Measurements from ENCODE around the gene PLA2G2C. TPM values are rescaled to one million over a fixed set of nuclear protein-coding genes. Genes with fewer than 3 reads are reported as not detected.

PLA2G2C gene
- total and polyA plus RNA-seq, 2 of the 13 experiments (the other 11 are each of a cell fraction or from before 2014, with no cell fraction given): not detected

DNA sequence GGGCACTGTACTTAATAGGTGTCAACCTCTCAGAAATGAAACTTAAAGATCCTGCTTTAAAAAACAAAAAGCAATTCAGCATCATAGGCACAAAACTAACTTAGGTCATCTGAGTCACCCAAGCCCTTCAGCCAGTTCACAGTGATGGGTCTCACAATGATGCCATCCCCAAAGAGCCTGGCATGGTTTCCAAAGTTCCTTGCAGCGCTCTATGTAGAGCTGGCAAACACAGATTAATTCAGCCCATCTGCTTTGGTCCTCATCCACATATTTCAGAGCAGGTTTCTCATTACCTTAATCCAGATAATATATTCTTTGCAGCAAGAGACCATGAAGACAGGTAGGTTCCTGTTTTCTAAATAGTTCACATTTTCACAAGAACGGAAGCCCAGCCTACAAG, 14.6 kb upstream of the PLA2G2C start (continued):
- no peak for TF ChIP-seq SMAD1 (CRISPR knock-in tag; IDR thresholded peaks at IDR 0.05; ENCODE audit: borderline replicate concordance, low read depth)
- TF ChIP-seq PITX1 (CRISPR knock-in tag; IDR thresholded peaks at IDR 0.05): no peak
- no peak for TF ChIP-seq ZNF598 (CRISPR knock-in tag; IDR thresholded peaks at IDR 0.05; ENCODE audit: borderline replicate concordance)
- no peak for TF ChIP-seq BRCA1 (CRISPR knock-in tag; IDR thresholded peaks at IDR 0.05)
- TF ChIP-seq, protein P1, sequence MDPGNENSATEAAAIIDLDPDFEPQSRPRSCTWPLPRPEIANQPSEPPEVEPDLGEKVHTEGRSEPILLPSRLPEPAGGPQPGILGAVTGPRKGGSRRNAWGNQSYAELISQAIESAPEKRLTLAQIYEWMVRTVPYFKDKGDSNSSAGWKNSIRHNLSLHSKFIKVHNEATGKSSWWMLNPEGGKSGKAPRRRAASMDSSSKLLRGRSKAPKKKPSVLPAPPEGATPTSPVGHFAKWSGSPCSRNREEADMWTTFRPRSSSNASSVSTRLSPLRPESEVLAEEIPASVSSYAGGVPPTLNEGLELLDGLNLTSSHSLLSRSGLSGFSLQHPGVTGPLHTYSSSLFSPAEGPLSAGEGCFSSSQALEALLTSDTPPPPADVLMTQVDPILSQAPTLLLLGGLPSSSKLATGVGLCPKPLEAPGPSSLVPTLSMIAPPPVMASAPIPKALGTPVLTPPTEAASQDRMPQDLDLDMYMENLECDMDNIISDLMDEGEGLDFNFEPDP (CRISPR knock-in tag; conservative IDR thresholded peaks at IDR 0.05): no peak

GRCh38 chr1:20199840-20200239, 13.5 kb upstream of the PLA2G2C start:
- in situ Hi-C loops (cut with HindIII; ENCODE audit: extremely low pct_ligation_motif_present, low pct_unique_long_range_greater_than_20kb) (loop anchor here (10.0 kb wide), 1 partner anchor 225 kb away; the partner anchor contains the start of gene PLA2G2A), intact Hi-C loops (cut with micrococcal nuclease; ENCODE audit: unreplicated experiment) (no loop called here)
- ChIA-PET CTCF (ENCODE audit: low intra/inter-chr PET ratio, low total read pairs) (no interaction called here), POLR2A (no interaction called here)
- Histone ChIP-seq H3K4me2 (ENCODE audit: low read depth, low read length) (no peak overlapping the region), H3K9me3 (ENCODE audit: low read length) (no peaks in the 10 kb centered on the region), H3K4me3 (replicated peaks in 1 of 3; ENCODE audit: insufficient read depth in 1 of 3, low read depth in 2 of 3, low read length in 3 of 3) (no peak overlapping the region), H2AFZ (ENCODE audit: low read length) (no peak overlapping the region), H3K27ac (ENCODE audit: extremely low read length, insufficient read depth, low read length) (no peak overlapping the region), H3K4me1 (ENCODE audit: insufficient read depth, low read length) (peaks cover 4% of the 10 kb centered on the region; the same call in 1 of the 2 replicates), H3K79me2 (ENCODE audit: insufficient read depth, low read length) (no peaks in the 10 kb centered on the region), H3K9ac (ENCODE audit: insufficient read depth, low read depth, low read length) (no peak overlapping the region), H3K27me3 (ENCODE audit: control insufficient read depth in 1 of 2, insufficient read depth in 2 of 2, low read length in 2 of 2) (peaks cover 3 to 22% of the 10 kb centered on the region in 2 experiments; a peak in 3 of 5 replicates), H3K36me3 (replicated peaks in 1 of 2; ENCODE audit: control insufficient read depth in 1 of 2, insufficient read depth in 2 of 2, low read length in 2 of 2) (no peaks in the 10 kb centered on the region), H4K20me1 (ENCODE audit: insufficient read depth, low read length) (no peaks in the 10 kb centered on the region)
- no peak for ATAC-seq
- 5% methylated on average over 2 of the region's 2 CpGs for WGBS (ENCODE audit: low lambda C conversion rate)
- TF ChIP-seq ZNF280D (CRISPR knock-in tag; IDR thresholded peaks at IDR 0.05): no peak
- TF ChIP-seq RAD21 (CRISPR knock-in tag; IDR thresholded peaks at IDR 0.05): no peak
- TF ChIP-seq SP4 (CRISPR knock-in tag; IDR thresholded peaks at IDR 0.05): no peak
- no peak for TF ChIP-seq SOX6 (IDR thresholded peaks at IDR 0.05)
- TF ChIP-seq SOX6 (CRISPR knock-in tag; IDR thresholded peaks at IDR 0.05): no peak
- no peak for TF ChIP-seq RAD51 (IDR thresholded peaks at IDR 0.05; ENCODE audit: borderline replicate concordance)
- TF ChIP-seq ZNF672 (CRISPR knock-in tag; IDR thresholded peaks at IDR 0.05): no peak
- no peak for TF ChIP-seq ZSCAN21 (CRISPR knock-in tag; IDR thresholded peaks at IDR 0.05; ENCODE audit: borderline replicate concordance)
- no peak for TF ChIP-seq ZBTB1 (CRISPR knock-in tag; IDR thresholded peaks at IDR 0.05; ENCODE audit: borderline replicate concordance)
- TF ChIP-seq RFXAP (CRISPR knock-in tag; IDR thresholded peaks at IDR 0.05; ENCODE audit: borderline replicate concordance): no peak
- no peak for TF ChIP-seq TBX3 (IDR thresholded peaks at IDR 0.05; ENCODE audit: borderline replicate concordance)
- DNase-seq (ENCODE audit: low spot score): no peak
- BruUV-seq (replicated peaks): no TSS peak
- FAIRE-seq: no peak

Data from HepG2 (cell line).